ENCODE data around the gene TMEM91.

The TMEM91 gene

GRCh38 chr19:41427647-41428480 lies 51.5 kb downstream of the TMEM91 start:
- DNase-seq (ENCODE audit: low read depth in 2 of 2, low spot score in 1 of 2), result peak in 1 of 2 donors; percentile 9

DNA sequence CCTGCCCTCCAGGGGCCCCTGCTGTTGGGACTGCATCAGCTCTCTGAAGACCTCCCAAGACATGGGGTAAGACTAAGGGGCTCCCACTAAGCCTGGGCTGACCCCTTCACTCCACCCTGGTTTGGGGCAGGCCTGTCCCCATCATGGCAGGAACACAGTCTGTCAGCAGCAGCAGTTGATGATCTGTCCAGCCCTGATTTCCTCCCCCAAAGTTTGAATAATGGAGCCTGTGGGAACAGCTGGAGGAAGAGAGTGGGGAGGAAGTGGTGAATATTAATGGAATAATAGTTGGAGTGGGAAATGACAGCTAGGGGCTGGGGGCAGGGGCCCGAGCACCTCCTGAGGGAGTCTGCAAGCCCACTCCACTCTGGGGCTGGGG lies 52.1 kb downstream of the TMEM91 start:
- DNase-seq (ENCODE audit: low read depth in 2 of 2, low spot score in 1 of 2), result no peak

DNA sequence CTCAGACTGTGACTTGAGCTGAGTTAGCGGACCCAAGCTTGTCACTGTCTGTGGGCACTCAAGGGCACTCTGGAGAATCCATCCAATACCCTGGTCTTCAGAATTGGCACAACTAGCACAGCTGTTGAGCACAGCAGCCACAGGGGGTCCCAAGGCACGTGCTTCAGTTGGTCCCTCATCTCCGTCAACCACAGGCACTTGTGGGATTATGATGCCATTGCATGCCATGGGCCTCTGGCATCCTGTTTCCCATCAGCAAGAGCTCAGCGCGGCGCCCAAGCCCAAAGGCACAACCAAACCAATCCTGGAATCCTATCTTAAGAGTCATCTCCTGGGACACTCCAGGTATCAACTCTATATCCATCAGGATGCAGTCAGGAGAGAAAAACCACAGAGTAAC lies 54.6 kb downstream of the TMEM91 start:
- DNase-seq (ENCODE audit: low read depth in 2 of 2, low spot score in 1 of 2), result no peak

DNA sequence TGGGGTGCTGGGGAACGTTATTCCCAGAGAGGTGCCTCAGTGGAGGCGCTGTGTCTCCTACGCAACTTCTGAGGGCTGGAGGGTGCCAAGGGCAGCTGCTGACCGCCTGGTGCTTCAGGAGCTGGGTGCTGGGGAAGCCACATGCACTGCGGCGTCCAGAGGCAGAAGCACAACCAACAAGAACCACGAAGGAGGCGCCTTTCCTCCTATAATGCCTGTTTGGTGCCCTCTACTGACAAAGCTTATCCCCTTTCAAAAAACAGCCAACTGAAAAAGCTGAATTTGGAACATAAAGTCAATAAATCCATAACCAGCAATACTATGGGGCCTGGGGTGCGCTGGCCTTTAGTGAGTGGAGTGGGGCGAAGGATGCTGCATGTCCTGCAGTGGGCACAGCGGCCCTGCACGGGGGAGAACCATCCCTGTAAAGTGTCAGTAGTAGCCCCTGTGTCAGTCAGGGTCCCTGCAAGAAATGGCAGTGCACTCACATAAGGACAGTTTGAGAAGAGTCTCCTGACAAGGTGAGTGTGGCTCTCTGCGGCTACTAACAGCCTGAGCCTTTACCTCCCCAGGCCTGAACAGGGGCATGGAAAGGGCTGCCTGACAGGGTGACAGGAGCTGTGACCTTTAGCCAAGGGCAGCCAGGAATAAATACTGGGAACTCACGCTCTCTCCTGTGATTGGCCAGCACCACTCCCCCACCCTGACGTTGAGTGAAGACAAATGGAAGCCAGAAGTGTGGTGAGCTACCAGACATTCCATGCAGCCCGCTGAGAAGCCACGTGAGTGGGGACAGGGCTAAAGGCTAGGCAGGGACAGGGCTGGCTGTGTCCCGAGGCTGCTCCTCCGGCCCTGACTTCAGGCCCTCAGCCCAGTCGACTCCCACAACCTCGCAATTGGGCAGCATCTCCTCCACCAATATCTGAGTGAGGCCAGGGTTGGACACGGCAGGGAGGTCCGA lies 55.4 kb downstream of the TMEM91 start:
- no peak for DNase-seq (ENCODE audit: low read depth in 2 of 2, low spot score in 1 of 2)

GRCh38 chr19:41433171-41433570 lies 56.8 kb downstream of the TMEM91 start:
- DNase-seq (ENCODE audit: low read depth in 2 of 2, low spot score in 1 of 2), result no peak
